IMR-90 (cell line): ENCODE data around the gene KCNJ6. TPM values are rescaled to one million over a fixed set of nuclear protein-coding genes. Genes with fewer than 3 reads are reported as not detected.
"Not testable (repeated sequence)": the region's sequence is repeated elsewhere in the genome, so short reads cannot be mapped to it uniquely, and the experiment has no call there.

Source experiments
- ATAC-seq: fragments of 200-7000 bp; cut with Tn5 transposase; 2 replicates; pipeline ENCODE4 v1.9.1; 2020; ENCODE audit warnings: low read depth, mild to moderate bottlenecking, moderate library complexity
- BruUV-seq: library from RNA; stranded (reverse); fragments of 400-500 nt; replicated peaks from 2 replicates; lab custom pipeline; 2021; lab: Mats Ljungman, UMichigan
- CTCF ChIA-PET: fragments of 300-600 bp; formaldehyde crosslinking; extraction: SDS; loops from one replicate; lab custom pipeline; 2021; ENCODE audit warnings: antibody characterized with exemption; lab: Yijun Ruan, JAX
- POLR2A ChIA-PET: fragments of 300-600 bp; sonication (Branson Sonifier 250); formaldehyde crosslinking; loops from one replicate; lab custom pipeline; 2022; ENCODE audit warnings: antibody characterized with exemption; ENCODE audit not compliant: unreplicated experiment; lab: Charles Lee
- DNase-seq: peaks from one replicate; pipeline ENCODE4 v3.0.0; 2013
- H2AFZ ChIP-seq: replicated peaks from 2 replicates; pipeline ENCODE3; 2013; ENCODE audit warnings: low read length, mild to moderate bottlenecking; ENCODE audit not compliant: poor library complexity
- H2AK5ac ChIP-seq: 2 replicates; pipeline ENCODE4 v1.6.1; 2013; ENCODE audit warnings: low read depth, low read length, inconsistent platforms
- H2AK9ac ChIP-seq: replicated peaks from 2 replicates; pipeline ENCODE3; 2013; ENCODE audit warnings: mild to moderate bottlenecking, low read depth, low read length, moderate library complexity; ENCODE audit not compliant: poor library complexity
- H2BK120ac ChIP-seq: 2 replicates; pipeline ENCODE4 v1.6.1; 2013; ENCODE audit warnings: low read depth, low read length, inconsistent platforms
- H2BK15ac ChIP-seq: 3 replicates; pipeline ENCODE4 v1.6.1; 2013; ENCODE audit warnings: low read depth, low read length, inconsistent platforms
- H2BK20ac ChIP-seq: 2 replicates; pipeline ENCODE4 v1.6.1; 2013; ENCODE audit warnings: low read depth, mild to moderate bottlenecking, inconsistent platforms, low read length, moderate library complexity
- H2BK5ac ChIP-seq: 2 replicates; pipeline ENCODE4 v1.6.1; 2013; ENCODE audit warnings: mild to moderate bottlenecking, low read depth, low read length, inconsistent platforms; ENCODE audit not compliant: poor library complexity, severe bottlenecking
- H3K14ac ChIP-seq: replicated peaks from 2 replicates; pipeline ENCODE4 v1.6.1; 2013; ENCODE audit warnings: low read depth, low read length, inconsistent platforms
- H3K18ac ChIP-seq: 2 replicates; pipeline ENCODE4 v1.6.1; 2013; ENCODE audit warnings: low read depth, low read length, control low read depth
- H3K23ac ChIP-seq: 2 replicates; pipeline ENCODE4 v1.6.1; 2013; ENCODE audit warnings: low read depth, low read length, inconsistent platforms
- H3K27ac ChIP-seq: 2 replicates; pipeline ENCODE4 v1.5.1; 2013; ENCODE audit warnings: mild to moderate bottlenecking, control low read depth, low read length; ENCODE audit not compliant: insufficient read depth
- H3K27me3 ChIP-seq: 2 replicates; pipeline ENCODE4 v1.6.1; 2013; ENCODE audit warnings: low read length; ENCODE audit not compliant: control insufficient read depth, insufficient read depth
- H3K36me3 ChIP-seq: 2 replicates; pipeline ENCODE4 v1.6.1; 2013; ENCODE audit warnings: low read length, mixed read lengths; ENCODE audit not compliant: control insufficient read depth, insufficient read depth
- H3K4ac ChIP-seq: 2 replicates; pipeline ENCODE4 v1.6.1; 2013; ENCODE audit warnings: low read depth, low read length, inconsistent platforms
- H3K4me1 ChIP-seq: 2 replicates; pipeline ENCODE4 v1.6.1; 2013; ENCODE audit warnings: low read length, mixed read lengths; ENCODE audit not compliant: control insufficient read depth, insufficient read depth
- H3K4me2 ChIP-seq: 2 replicates; pipeline ENCODE4 v1.6.1; 2013; ENCODE audit warnings: low read depth, mild to moderate bottlenecking, control low read depth, low read length, moderate library complexity
- H3K4me3 ChIP-seq: 2 replicates; pipeline ENCODE4 v1.5.1; 2013; ENCODE audit warnings: low read depth, mild to moderate bottlenecking, control low read depth, low read length, moderate library complexity; ENCODE audit not compliant: insufficient read depth
- H3K56ac ChIP-seq: 2 replicates; pipeline ENCODE4 v1.6.1; 2013; ENCODE audit warnings: low read length, inconsistent platforms; ENCODE audit not compliant: insufficient read depth; ENCODE audit errors: extremely low read depth
- H3K79me1 ChIP-seq, 2 experiments: 2 replicates each; pipeline ENCODE4 v1.6.1; 2013; ENCODE audit warnings: low read length in 2 of 2, inconsistent platforms in 1 of 2, low read depth in 1 of 2
- H3K9ac ChIP-seq: 2 replicates; pipeline ENCODE4 v1.6.1; 2013; ENCODE audit warnings: low read depth, low read length, control low read depth
- H3K9me1 ChIP-seq: 2 replicates; pipeline ENCODE4 v1.6.1; 2013; ENCODE audit warnings: low read length, inconsistent platforms; ENCODE audit not compliant: insufficient read depth
- H3K9me3 ChIP-seq: 2 replicates; pipeline ENCODE4 v1.6.1; 2013; ENCODE audit warnings: low read length; ENCODE audit not compliant: control insufficient read depth, insufficient read depth
- H4K20me1 ChIP-seq: 2 replicates; pipeline ENCODE4 v1.6.1; 2013; ENCODE audit warnings: low read length, inconsistent platforms; ENCODE audit not compliant: insufficient read depth
- H4K5ac ChIP-seq: 2 replicates; pipeline ENCODE4 v1.6.1; 2013; ENCODE audit warnings: mild to moderate bottlenecking, low read depth, low read length, control low read depth
- H4K8ac ChIP-seq, 2 experiments: 2 replicates each; pipeline ENCODE4 v1.6.1; 2013; ENCODE audit warnings: low read depth in 2 of 2, low read length in 2 of 2, control low read depth in 1 of 2, inconsistent platforms in 1 of 2
- H4K91ac ChIP-seq: 2 replicates; pipeline ENCODE4 v1.6.1; 2013; ENCODE audit warnings: low read depth, low read length, inconsistent platforms; ENCODE audit not compliant: insufficient read depth
- RAD21 ChIP-seq: IDR thresholded peaks from 2 replicates; pipeline ENCODE4 v1.6.1; 2012; ENCODE audit warnings: low read length, improper control_type of control experiment
- USF2 ChIP-seq: fragments of 150-350 bp; IDR thresholded peaks from 2 replicates; pipeline ENCODE4 v1.6.1; 2017; ENCODE audit warnings: mild to moderate bottlenecking, antibody characterized with exemption, low read length, low read depth
- WGBS, 2 experiments: methylation state at CpG; one replicate each; pipeline versions ENCODE4 v1.1.5 to v1.1.7; 2013; ENCODE audit warnings: missing lambda C conversion rate in 2 of 2; ENCODE audit not compliant: insufficient read length in 1 of 2; ENCODE audit errors: extremely low coverage in 2 of 2; 5-methylcytosine and 5-hydroxymethylcytosine counted together
- dilution Hi-C: fragments of 300-500 bp; cut with HindIII; formaldehyde crosslinking; loops from one replicate; pipeline ENCODE4 v1.14.3; 2018; ENCODE audit warnings: low sequenced_read_pairs; ENCODE audit not compliant: unreplicated experiment
- in situ Hi-C: fragments of 300-500 bp; cut with MboI; formaldehyde crosslinking; loops from 3 replicates; pipeline ENCODE4 v1.14.3; 2019; ENCODE audit warnings: low sequenced_read_pairs, inconsistent platforms, mixed read lengths
- intact Hi-C: fragments of 100-400 bp; cut with micrococcal nuclease; formaldehyde crosslinking; loops from 2 replicates; pipeline ENCODE4 v1.10.0; 2022
- polyA plus RNA-seq, 3 experiments: library from polyadenylated mRNA; depleted of rRNA; stranded (reverse); fragments of >200 nt; gene quantifications; 2 replicates each; pipeline ENCODE4 v1.2.3, GENCODE V29; 2012; ENCODE audit warnings: low replicate concordance in 1 of 3
- total RNA-seq: library from RNA; depleted of rRNA; stranded (reverse); fragments of >200 nt; gene quantifications from 2 replicates; pipeline ENCODE4 v1.2.3, GENCODE V29; 2012

Gene KCNJ6
- total and polyA plus RNA-seq, 2 of the 4 experiments (the other 2 are of a cell fraction) = under 0.01 to 0.02 TPM

GRCh38 chr21:37578471-37579126, 337.7 kb downstream of the KCNJ6 start:
- Histone ChIP-seq H4K5ac (no peak overlapping the region), H4K8ac (no peak overlapping the region), H3K36me3 (no peaks in the 10 kb centered on the region), H3K4me3 (no peak overlapping the region), H3K4me1 (no peaks in the 10 kb centered on the region), H3K14ac (no peak overlapping the region), H3K9me3 (peaks cover 6% of the 10 kb centered on the region; the same call in 1 of the 2 replicates), H2AK5ac (no peak overlapping the region), H2BK20ac (no peak overlapping the region), H2BK15ac (no peak overlapping the region), H3K27ac (no peak overlapping the region), H3K4me2 (no peak overlapping the region), H3K9ac (no peak overlapping the region), H2BK120ac (no peak overlapping the region), H4K20me1 (no peaks in the 10 kb centered on the region), H2BK5ac (no peak overlapping the region), H3K27me3 (0 out of 2 replicates have a peak, but pooled peaks cover 2% of the 10 kb centered on the region), H3K79me1 (no peaks in the 10 kb centered on the region), H3K9me1 (no peaks in the 10 kb centered on the region), H3K18ac (no peak overlapping the region), H3K23ac (no peak overlapping the region), H4K91ac (no peak overlapping the region), H3K56ac (no peak overlapping the region), H3K4ac (no peak overlapping the region), H2AK9ac (no peak overlapping the region), H2AFZ (no peak overlapping the region)
- TF ChIP-seq USF2 (no peak), RAD21 (no peak)
- dilution Hi-C loops = no loop called here
- DNase-seq = no peak
- POLR2A ChIA-PET = no interaction called here
- no peak for ATAC-seq
- WGBS, 2 experiments = no CpG with 5 or more reads among the region's 2 CpGs
- no TSS peak for BruUV-seq
- in situ Hi-C loops = no loop called here
- intact Hi-C loops = no loop called here
- CTCF ChIA-PET = no interaction called here

- H3K4ac ChIP-seq, H4K91ac ChIP-seq, H3K4me1 ChIP-seq, H2AFZ ChIP-seq, H4K8ac ChIP-seq, H2BK20ac ChIP-seq, H3K4me2 ChIP-seq, H4K20me1 ChIP-seq, H2AK9ac ChIP-seq, H3K14ac ChIP-seq, H3K18ac ChIP-seq, BruUV-seq, H2BK120ac ChIP-seq, H3K9me3 ChIP-seq, H3K27ac ChIP-seq, dilution Hi-C loops, H3K9ac ChIP-seq, H2AK5ac ChIP-seq, H3K79me1 ChIP-seq, H3K23ac ChIP-seq, DNase-seq, in situ Hi-C loops, H4K5ac ChIP-seq, H3K36me3 ChIP-seq, H3K56ac ChIP-seq, H2BK15ac ChIP-seq, POLR2A ChIA-PET, H2BK5ac ChIP-seq, intact Hi-C loops, H3K27me3 ChIP-seq, H3K4me3 ChIP-seq, CTCF ChIA-PET, H3K9me1 ChIP-seq, ATAC-seq: not testable (repeated sequence)
- no CpG with 5 or more reads among the region's 1 CpG for WGBS, 2 experiments
Observed at GRCh38 chr21:37576929-37577328, 339.3 kb downstream of the KCNJ6 start.
